ENCODE measurements around the gene PODNL1.

GRCh38 chr19:13884726-13885591 lies 53.3 kb downstream of the PODNL1 start:
- TF ChIP-seq, protein P1, sequence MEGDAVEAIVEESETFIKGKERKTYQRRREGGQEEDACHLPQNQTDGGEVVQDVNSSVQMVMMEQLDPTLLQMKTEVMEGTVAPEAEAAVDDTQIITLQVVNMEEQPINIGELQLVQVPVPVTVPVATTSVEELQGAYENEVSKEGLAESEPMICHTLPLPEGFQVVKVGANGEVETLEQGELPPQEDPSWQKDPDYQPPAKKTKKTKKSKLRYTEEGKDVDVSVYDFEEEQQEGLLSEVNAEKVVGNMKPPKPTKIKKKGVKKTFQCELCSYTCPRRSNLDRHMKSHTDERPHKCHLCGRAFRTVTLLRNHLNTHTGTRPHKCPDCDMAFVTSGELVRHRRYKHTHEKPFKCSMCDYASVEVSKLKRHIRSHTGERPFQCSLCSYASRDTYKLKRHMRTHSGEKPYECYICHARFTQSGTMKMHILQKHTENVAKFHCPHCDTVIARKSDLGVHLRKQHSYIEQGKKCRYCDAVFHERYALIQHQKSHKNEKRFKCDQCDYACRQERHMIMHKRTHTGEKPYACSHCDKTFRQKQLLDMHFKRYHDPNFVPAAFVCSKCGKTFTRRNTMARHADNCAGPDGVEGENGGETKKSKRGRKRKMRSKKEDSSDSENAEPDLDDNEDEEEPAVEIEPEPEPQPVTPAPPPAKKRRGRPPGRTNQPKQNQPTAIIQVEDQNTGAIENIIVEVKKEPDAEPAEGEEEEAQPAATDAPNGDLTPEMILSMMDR (IDR thresholded peaks at IDR 0.05), result no peak
- TF ChIP-seq POLR2AphosphoS5 (IDR thresholded peaks at IDR 0.05), result peak; percentile 49

Data from prostate gland (tissue), 2 donors.